Measurements from ENCODE around the gene DPP3.

DPP3 gene

DNA sequence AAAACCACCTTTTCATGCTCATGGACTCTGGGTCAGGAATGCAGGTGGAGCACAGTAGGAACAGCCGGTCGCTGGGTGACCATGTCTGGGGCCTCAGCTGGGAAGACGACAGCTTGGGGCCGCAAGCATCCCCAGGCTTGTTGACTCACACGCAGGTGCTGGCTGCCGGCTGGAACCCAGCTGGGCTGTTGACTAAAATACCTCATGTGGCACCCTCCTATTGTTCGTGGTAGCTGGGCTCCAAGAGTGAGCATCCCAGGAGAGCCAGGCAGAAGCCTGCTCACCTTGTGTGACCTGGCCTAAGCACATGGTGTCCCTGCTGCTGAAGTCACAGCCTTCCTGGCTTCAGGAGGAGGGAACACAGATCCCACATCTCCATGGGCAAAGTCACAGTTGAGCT, 9.4 kb downstream of the DPP3 start:
- TF ChIP-seq, protein P1, sequence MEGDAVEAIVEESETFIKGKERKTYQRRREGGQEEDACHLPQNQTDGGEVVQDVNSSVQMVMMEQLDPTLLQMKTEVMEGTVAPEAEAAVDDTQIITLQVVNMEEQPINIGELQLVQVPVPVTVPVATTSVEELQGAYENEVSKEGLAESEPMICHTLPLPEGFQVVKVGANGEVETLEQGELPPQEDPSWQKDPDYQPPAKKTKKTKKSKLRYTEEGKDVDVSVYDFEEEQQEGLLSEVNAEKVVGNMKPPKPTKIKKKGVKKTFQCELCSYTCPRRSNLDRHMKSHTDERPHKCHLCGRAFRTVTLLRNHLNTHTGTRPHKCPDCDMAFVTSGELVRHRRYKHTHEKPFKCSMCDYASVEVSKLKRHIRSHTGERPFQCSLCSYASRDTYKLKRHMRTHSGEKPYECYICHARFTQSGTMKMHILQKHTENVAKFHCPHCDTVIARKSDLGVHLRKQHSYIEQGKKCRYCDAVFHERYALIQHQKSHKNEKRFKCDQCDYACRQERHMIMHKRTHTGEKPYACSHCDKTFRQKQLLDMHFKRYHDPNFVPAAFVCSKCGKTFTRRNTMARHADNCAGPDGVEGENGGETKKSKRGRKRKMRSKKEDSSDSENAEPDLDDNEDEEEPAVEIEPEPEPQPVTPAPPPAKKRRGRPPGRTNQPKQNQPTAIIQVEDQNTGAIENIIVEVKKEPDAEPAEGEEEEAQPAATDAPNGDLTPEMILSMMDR (IDR thresholded peaks at IDR 0.05; ENCODE audit: control insufficient read depth, insufficient read depth, low read depth, low read length, missing control alignments), result no peak
- DNase-seq (ENCODE audit: low read depth), result no peak
- H3K4me3 ChIP-seq (ENCODE audit: control insufficient read depth, low read depth, low read length), result no peak overlapping the region

DNA sequence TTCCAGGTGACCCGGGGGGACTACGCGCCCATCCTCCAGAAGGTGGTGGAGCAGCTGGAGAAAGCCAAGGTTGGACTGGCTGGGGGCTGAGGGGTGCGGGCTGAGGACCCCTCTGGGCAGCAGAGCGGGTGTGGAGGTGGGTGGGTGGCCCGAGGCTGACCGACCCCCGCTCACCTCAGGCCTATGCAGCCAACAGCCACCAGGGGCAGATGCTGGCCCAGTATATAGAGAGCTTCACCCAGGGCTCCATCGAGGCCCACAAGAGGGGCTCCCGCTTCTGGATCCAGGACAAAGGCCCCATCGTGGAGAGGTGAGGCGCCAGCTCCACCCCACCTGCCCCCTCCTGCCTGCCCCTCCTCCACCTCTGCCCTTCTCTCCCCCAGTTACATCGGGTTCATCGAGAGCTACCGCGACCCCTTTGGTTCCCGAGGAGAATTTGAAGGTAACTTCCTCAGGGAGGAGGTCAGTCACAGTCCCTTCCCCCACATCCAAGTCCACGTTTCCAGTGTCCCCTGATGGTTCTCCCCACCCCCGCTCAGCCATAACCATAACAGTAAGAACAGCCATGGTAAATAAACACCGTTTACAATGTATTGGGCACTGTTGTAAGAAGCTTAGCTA, 11.2 kb downstream of the DPP3 start:
- H3K4me3 ChIP-seq (ENCODE audit: control insufficient read depth, low read depth, low read length), result no peak overlapping the region
- TF ChIP-seq, protein P1 (IDR thresholded peaks at IDR 0.05; ENCODE audit: control insufficient read depth, insufficient read depth, low read depth, low read length, missing control alignments), result peak; percentile 40
- DNase-seq (ENCODE audit: low read depth), result no peak

DNA sequence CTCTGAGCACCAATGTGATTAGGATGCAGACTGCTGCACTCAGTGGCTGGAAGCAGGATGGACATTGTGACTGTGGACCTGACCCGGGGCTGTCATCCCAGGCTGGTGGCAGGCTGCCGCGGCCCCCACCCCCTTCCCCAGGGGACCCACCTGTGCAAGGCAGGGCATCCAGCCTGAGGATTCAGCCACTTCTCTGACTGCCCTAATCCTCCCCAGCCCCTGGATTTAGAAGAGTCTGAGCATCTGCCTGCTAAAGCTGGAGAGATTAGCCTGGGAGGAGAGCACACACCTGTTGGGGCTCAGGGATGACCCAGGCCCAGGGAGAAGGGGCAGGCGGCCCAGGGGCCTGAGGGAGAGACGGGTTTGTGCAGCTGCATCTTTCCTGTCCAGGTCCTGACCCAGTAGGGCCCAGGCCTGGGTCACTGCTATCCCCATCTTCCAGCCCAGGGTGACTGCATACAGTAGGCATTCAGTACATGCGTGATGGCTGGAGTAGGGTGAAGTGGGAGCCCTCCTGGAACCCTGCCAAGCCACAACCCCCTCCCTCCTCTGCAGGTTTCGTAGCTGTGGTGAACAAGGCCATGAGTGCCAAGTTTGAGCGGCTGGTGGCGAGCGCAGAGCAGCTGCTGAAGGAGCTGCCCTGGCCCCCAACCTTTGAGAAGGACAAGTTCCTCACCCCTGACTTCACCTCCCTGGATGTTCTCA, 12.1 kb downstream of the DPP3 start:
- no peak for DNase-seq (ENCODE audit: low read depth)
- no peak overlapping the region for H3K4me3 ChIP-seq (ENCODE audit: control insufficient read depth, low read depth, low read length)
- TF ChIP-seq, protein P1 (IDR thresholded peaks at IDR 0.05; ENCODE audit: control insufficient read depth, insufficient read depth, low read depth, low read length, missing control alignments), result no peak

DNA sequence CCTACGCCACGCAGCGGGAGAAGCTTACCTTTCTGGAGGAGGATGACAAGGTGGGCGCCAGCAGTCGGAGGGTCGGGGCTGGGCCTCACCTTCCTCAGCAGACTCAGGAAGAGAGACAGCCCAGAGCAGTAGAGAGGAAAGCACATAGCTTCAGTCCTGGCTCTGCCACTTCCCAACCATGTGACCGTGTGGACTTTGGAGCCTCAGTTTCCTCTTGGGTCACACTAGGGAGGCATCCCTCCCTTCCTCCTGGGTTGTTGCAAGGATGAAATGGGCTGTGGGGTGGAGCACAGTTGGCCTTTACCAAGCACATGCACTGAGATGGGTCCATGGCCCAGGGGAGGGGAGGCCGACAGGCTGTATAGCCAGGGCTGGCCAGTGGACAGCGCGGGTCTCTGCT, 12.9 kb downstream of the DPP3 start:
- no peak overlapping the region for H3K4me3 ChIP-seq (ENCODE audit: control insufficient read depth, low read depth, low read length)
- TF ChIP-seq, protein P1 (IDR thresholded peaks at IDR 0.05; ENCODE audit: control insufficient read depth, insufficient read depth, low read depth, low read length, missing control alignments), result no peak

DNA sequence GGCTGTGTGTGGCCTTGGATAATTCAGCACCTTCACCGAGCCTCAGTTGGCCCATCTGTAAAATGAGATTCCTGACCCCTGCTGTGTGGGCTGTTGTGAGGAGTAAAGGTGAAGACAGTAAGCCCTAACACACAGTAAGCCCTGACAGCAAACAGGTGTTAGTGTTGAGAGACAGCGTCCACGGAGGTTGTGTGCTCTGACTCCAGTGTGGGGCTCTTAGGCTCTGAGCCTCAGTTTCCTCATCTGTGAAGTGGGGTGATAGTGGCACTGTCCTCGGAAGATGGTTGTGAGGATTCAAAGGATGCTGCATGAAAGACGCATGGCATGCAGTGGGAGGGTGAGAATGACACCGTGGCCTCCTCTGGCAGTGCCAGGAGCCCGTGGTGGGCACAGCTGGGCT, 14.2 kb downstream of the DPP3 start:
- no peak overlapping the region for H3K4me3 ChIP-seq (ENCODE audit: control insufficient read depth, low read depth, low read length)
- TF ChIP-seq, protein P1 (IDR thresholded peaks at IDR 0.05; ENCODE audit: control insufficient read depth, insufficient read depth, low read depth, low read length, missing control alignments), result no peak
- DNase-seq (ENCODE audit: low read depth), result no peak

More for the DNA sequence above, 12.9 kb downstream of the DPP3 start:
- DNase-seq (ENCODE audit: low read depth), result no peak

DNA sequence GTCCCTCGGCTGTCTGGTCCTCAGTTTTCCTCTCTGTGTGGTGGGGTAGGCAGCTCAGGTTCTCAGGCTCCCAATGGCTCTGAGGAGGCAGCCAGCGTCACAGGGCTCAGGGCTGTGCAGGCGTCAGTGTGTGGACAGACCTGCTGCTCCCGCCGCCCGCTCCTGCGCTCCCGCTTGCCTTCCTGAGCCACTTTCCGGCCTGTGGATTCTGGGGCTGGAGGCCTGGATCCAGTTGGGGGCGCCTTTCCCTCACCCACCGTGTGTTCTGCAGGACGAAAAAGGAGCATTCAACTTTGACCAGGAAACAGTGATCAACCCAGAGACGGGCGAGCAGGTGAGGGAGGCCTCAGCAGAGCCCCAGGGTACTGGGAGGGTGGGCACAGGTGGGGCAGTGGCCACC, 14.7 kb downstream of the DPP3 start:
- no peak for DNase-seq (ENCODE audit: low read depth)
- H3K4me3 ChIP-seq (ENCODE audit: control insufficient read depth, low read depth, low read length), result no peak overlapping the region
- TF ChIP-seq, protein P1 (IDR thresholded peaks at IDR 0.05; ENCODE audit: control insufficient read depth, insufficient read depth, low read depth, low read length, missing control alignments), result no peak
